Activated CD8-positive, alpha-beta T cell treated with anti-CD3 and anti-CD28 coated beads, Interleukin-2, amount 10 ng/mL, durations not matched to agents 7 days and 5 days (primary cell): ENCODE measurements around the gene TESPA1. TPM values are rescaled to one million over a fixed set of nuclear protein-coding genes. Genes with fewer than 3 reads are reported as not detected.

Source experiments
- ATAC-seq: fragments of 150-1000 bp; cut with Tn5 transposase; one replicate; pipeline ENCODE4 v1.10.0; 2021; ENCODE audit warnings: moderate library complexity
- CTCF ChIA-PET: fragments of 350-600 bp; sonication (Branson Sonifier 250); formaldehyde crosslinking; loops from one replicate; lab custom pipeline; 2021; ENCODE audit warnings: antibody characterized with exemption; lab: Charles Lee
- POLR2A ChIA-PET: fragments of 350-600 bp; sonication (Branson Sonifier 250); formaldehyde crosslinking; loops from one replicate; lab custom pipeline; 2021; ENCODE audit warnings: antibody characterized with exemption; lab: Charles Lee
- DNase-seq: peaks from one replicate; pipeline ENCODE4 v3.0.0-alpha.2; 2020
- H3K27ac Mint-ChIP-seq: one replicate; pipeline ENCODE4 v1.8.0; 2021; ENCODE audit warnings: mild to moderate bottlenecking, mixed read lengths
- H3K27me3 Mint-ChIP-seq: one replicate; pipeline ENCODE4 v1.8.0; 2021; ENCODE audit warnings: low read depth, mixed read lengths
- H3K36me3 Mint-ChIP-seq: one replicate; pipeline ENCODE4 v1.8.0; 2021; ENCODE audit warnings: low read depth, mixed read lengths
- H3K4me1 Mint-ChIP-seq: one replicate; pipeline ENCODE4 v1.8.0; 2021; ENCODE audit warnings: low read depth, mixed read lengths
- H3K4me3 Mint-ChIP-seq: one replicate; pipeline ENCODE4 v1.8.0; 2021; ENCODE audit warnings: mild to moderate bottlenecking, mixed read lengths
- H3K9me3 Mint-ChIP-seq: one replicate; pipeline ENCODE4 v1.8.0; 2022; ENCODE audit warnings: mixed read lengths; ENCODE audit not compliant: insufficient read depth
- total RNA-seq, 2 experiments: library from RNA; stranded (reverse); gene quantifications; one replicate each; pipeline ENCODE4 v1.2.3, GENCODE V29; 2021

The TESPA1 gene
- total RNA-seq, 2 experiments from 2014 or later = 81.0 to 84.6 TPM

DNA sequence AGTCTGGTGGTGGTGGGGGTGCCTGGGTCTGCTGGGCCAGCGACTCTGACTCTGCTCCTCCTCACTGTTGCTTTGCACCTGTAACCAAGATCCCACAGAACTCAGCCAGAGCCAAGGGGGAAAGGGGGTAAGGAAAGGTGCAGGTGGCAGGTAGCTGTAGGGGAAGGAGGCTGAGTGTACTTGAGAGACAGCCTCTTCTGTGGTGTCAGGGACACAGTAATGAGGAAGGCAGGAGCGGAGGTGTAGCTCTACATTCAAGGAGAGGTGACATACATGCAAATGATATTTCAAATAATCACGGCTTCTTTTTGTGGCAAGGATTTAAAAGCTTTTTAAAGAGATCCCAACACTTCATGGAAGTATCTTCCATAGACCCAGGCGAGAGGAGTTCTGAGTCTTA is 23.4 kb downstream of the TESPA1 start:
- peak overlapping the region; percentile 67 for H3K27ac Mint-ChIP-seq
- H3K4me3 Mint-ChIP-seq = no peak overlapping the region
- H3K4me1 Mint-ChIP-seq = peaks cover 54% of the 10 kb centered on the region
- ChIA-PET POLR2A (interaction anchor here (0.9 to 1.2 kb wide), 3 partner anchors 9 to 32 kb away, joined by 3 to 4 read pairs (median 3); no protein-coding TSS in a partner anchor), CTCF (interaction anchor here (1.3 to 9.2 kb wide), 7 partner anchors 9 to 236 kb away, joined by 4 to 107 read pairs (median 17); partner anchors contain the start of gene MUCL1)
- H3K9me3 Mint-ChIP-seq = no peaks in the 10 kb centered on the region
- peaks cover 87% of the 10 kb centered on the region for H3K36me3 Mint-ChIP-seq
- no peaks in the 10 kb centered on the region for H3K27me3 Mint-ChIP-seq
- DNase-seq = no peak
- no peak for ATAC-seq

DNA sequence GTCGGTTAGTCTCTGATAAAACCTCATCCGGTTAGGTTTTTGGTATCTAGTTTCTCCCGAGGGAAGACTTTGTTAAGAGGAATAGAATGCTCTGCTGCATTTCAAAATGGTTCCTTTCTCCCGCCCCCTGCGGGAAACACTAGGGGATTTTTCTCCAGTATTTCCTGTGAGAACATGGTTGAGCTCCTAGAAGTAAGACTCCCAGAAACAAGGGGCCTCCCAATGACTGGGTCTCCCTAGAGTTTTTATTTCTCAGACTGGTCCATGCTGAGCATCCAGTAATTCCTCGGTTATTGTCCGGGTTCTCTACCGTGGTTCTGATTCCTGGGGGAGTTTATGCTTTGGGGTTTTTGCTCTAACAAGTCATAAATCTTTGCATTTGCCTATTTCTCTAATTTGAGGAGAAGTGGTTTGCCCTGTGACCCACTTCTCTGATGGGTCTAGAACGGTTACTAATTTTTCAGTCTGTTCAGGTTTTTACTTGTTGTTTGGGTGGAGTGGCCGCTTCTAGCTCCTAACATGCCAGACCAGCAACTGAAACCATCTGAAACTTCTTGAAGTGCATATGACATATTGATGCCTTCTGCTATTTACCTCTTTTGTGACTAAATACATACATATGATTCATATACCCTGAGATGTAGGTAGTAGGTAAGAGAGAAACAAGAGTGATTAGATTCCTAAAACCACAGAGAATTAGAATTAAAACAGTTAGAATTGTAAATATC is 25.1 kb downstream of the TESPA1 start:
- H3K36me3 Mint-ChIP-seq = peaks cover 87% of the 10 kb centered on the region
- DNase-seq (no peak), ATAC-seq (no peak)
- H3K9me3 Mint-ChIP-seq = no peaks in the 10 kb centered on the region
- H3K4me3 Mint-ChIP-seq = no peak overlapping the region
- H3K27me3 Mint-ChIP-seq = no peaks in the 10 kb centered on the region
- H3K4me1 Mint-ChIP-seq = peaks cover 63% of the 10 kb centered on the region
- H3K27ac Mint-ChIP-seq = peak overlapping the region; percentile 59
- ChIA-PET CTCF (interaction anchor here (0.7 to 9.2 kb wide), 12 partner anchors 10 to 648 kb away, joined by 3 to 107 read pairs (median 16); partner anchors contain the start of gene MUCL1), POLR2A (interaction anchor here (0.5 kb wide), 1 partner anchor 21 kb away, joined by 3 read pairs; no protein-coding TSS in a partner anchor)

DNA sequence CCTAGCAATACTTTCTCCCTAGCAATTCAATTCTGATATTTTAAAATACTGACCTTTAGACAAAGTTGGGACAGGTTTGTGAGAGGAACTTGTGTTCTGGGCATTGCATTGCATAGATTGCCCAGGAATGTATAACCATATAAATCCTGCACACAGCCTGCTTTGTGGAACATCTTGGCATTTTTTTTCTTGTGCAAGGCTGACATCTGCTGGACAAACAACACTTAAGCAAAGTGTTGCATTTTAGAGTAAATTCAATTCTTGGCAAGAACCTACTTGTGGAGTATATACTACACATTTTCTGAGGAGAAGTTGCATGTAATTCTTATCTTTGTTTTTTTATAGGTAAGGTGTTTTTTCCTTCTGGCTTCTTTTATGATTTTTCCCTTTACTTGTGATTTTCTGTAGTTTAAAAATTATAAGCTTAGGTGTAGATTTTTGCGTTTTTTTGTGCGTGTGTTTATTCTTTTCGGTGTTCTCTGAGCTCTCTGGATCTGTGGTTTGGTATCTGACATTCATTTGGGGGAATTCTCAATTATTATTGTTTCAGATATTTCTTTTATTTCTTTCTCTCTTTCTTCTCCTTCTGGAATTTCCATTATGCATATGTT is 26.4 kb downstream of the TESPA1 start:
- ChIA-PET POLR2A (no interaction called here), CTCF (interaction anchor here (0.6 to 9.2 kb wide), 35 partner anchors 12 to 266 kb away, joined by 3 to 107 read pairs (median 6); partner anchors contain the start of genes MUCL1 and TESPA1)
- Mint-ChIP-seq H3K9me3 (peaks cover 1% of the 10 kb centered on the region), H3K27ac (no peak overlapping the region), H3K4me3 (no peak overlapping the region), H3K27me3 (no peaks in the 10 kb centered on the region), H3K4me1 (peaks cover 67% of the 10 kb centered on the region), H3K36me3 (peaks cover 90% of the 10 kb centered on the region)
- DNase-seq (peak; percentile 65), ATAC-seq (peak; percentile 43)

DNA sequence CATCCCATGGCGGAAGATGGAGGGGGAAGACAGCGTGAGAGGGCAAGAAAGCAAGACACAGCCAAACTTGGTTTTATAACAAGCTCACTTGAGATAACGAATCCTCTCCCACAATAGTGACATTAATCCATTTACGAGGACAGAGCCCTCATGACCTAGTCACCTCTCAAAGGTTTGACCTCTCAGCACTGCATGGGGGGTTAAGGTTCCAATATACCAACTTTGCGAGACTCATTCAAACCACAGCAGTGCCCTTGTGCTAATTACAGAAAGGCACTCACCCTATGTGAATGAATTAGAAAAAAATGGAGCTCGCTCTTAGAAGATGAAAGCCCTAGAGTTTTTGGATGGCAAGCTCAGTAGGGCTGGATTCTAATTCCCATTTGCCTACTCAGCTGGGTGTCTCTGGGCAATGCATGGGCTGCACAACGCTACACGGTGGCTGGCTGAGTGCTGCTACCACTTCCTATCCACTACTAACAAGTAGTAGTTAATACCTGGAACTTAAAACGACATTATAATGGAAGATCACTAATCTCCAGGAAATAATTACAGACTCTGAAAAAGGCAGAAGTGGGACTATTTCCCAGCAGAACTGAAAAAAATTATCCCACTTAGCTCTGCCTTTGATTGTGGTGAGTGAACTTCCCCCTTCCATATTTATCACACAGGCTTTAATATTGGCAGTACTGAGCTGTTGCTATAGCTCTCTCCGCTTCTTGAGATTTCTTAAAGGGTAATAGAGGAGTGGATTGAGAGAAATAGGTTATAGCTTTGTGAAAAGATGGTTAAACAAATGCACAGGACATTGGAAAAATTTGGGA is 27.5 kb downstream of the TESPA1 start:
- DNase-seq = no peak
- Mint-ChIP-seq H3K9me3 (peaks cover 10% of the 10 kb centered on the region), H3K4me1 (peaks cover 71% of the 10 kb centered on the region), H3K27me3 (no peaks in the 10 kb centered on the region), H3K27ac (peak overlapping the region; percentile 64), H3K4me3 (peak overlapping the region; percentile 8), H3K36me3 (peaks cover 89% of the 10 kb centered on the region)
- ATAC-seq = peak; percentile 20
- ChIA-PET POLR2A (interaction anchor here (0.5 to 0.8 kb wide), 3 partner anchors 23 to 45 kb away, joined by 3 to 4 read pairs (median 3); partner anchors contain the start of gene TESPA1), CTCF (interaction anchor here (0.6 to 6.0 kb wide), 21 partner anchors 9 to 255 kb away, joined by 3 to 107 read pairs (median 6); partner anchors contain the start of genes MUCL1 and TESPA1)

DNA sequence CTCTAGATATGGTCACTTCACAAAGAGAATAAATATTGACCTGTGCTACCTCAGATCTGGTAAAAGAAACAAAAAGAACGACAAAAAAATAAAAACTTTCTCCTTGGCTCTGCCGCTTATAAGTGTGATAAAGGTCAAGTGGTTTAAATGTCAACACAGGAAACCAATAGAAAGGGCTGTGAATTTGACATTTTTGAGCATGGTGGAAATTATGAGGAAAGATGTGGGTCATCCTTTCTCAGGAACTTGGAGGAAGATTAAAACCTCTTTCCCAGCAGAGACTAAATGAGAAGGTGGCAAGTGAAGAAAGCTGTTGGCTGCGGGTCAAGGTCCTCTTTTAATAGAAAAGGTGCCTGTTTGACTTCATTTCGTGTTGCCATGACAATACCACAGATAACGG is 28.2 kb downstream of the TESPA1 start:
- ATAC-seq (no peak), DNase-seq (no peak)
- Mint-ChIP-seq H3K9me3 (peaks cover 13% of the 10 kb centered on the region), H3K4me3 (peak overlapping the region; percentile 4), H3K27ac (peak overlapping the region; percentile 53), H3K27me3 (no peaks in the 10 kb centered on the region), H3K4me1 (peaks cover 73% of the 10 kb centered on the region), H3K36me3 (peaks cover 91% of the 10 kb centered on the region)
- POLR2A ChIA-PET = interaction anchor here (0.7 to 0.8 kb wide), 2 partner anchors 24 to 29 kb away, joined by 3 to 4 read pairs; partner anchors contain the start of gene TESPA1
- CTCF ChIA-PET = interaction anchor here (0.7 to 6.0 kb wide), 18 partner anchors 13 to 254 kb away, joined by 3 to 107 read pairs (median 8); partner anchors contain the start of genes MUCL1 and TESPA1

DNA sequence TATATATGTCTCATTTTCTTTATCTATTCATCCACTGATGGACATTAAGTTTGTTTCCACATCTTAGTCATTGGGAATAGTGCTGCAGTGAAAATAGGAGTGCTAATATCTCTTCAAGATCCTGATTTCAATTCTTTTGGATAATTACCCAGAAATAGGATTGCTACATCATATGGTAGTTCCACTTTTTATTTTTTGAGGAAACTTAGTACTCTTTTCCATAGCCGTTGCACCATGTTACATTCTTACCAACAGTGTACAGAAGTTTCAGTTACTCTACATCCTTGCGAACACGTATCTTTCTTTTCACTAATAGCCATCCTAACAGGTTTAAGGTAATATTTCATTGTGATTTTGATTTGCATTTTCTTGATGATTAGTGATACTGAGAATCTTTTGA is 29.8 kb downstream of the TESPA1 start:
- Mint-ChIP-seq H3K27me3 (no peaks in the 10 kb centered on the region), H3K36me3 (peaks cover 94% of the 10 kb centered on the region), H3K4me3 (no peak overlapping the region), H3K4me1 (peaks cover 75% of the 10 kb centered on the region), H3K27ac (no peak overlapping the region), H3K9me3 (peaks cover 13% of the 10 kb centered on the region)
- DNase-seq = no peak
- ATAC-seq = no peak
- ChIA-PET CTCF (no interaction called here), POLR2A (no interaction called here)

DNA sequence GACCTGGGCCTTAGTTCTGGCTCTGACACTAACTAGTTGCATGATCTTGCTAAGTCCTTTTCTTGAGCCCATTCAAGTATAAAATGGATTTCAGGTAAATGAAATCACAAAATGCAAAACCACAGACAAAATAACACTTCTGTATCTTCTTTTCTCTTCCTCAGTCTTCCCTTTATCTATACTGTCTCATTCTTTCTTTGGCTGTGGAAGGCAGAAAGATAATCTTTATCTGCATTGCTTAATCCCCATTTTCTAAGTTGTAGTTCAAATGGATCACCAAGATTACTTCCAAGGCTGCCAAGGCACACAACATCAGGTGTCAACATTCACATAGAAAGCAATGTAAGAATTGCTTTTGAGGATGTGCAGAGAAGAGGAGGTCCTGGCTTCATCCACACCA is 30.3 kb downstream of the TESPA1 start:
- peaks cover 72% of the 10 kb centered on the region for H3K4me1 Mint-ChIP-seq
- CTCF ChIA-PET = no interaction called here
- no peak for ATAC-seq

DNA sequence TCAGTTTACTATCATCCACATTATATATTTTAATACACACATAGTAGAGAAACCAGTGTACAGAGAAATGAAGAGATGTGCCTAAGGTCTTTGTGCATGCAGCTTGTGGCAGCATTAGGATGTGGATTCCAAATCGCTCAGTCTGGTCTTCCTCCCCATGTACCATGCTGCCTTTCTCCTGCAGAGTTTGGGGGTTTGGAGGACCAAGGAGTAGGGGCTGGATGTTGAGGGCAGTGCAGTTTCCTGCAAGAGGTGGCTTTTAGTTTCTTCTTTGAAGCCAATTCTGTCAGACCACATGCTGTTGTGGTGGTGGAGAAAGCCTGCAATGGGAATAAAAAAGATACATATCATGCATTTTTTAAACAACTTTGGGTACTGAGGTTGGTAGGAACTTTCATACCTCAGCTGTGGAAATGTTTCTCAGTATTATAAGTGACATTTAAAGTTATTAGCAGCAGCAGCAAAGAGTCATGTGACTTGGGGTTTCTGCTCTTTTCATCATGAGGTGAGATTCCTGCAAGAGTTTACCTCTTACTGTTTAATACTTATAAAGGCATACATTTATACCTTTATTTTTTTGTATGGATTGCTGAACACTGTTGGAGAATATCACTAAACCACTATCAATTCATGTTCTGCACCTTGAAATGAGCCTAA is 34.4 kb downstream of the TESPA1 start:
- Mint-ChIP-seq H3K4me3 (no peak overlapping the region), H3K27ac (peak overlapping the region; percentile 81), H3K27me3 (no peaks in the 10 kb centered on the region), H3K9me3 (peaks cover 13% of the 10 kb centered on the region), H3K4me1 (peaks cover 36% of the 10 kb centered on the region), H3K36me3 (peaks cover 77% of the 10 kb centered on the region)
- CTCF ChIA-PET = interaction anchor here (0.6 kb wide), 1 partner anchor 1313 kb away, joined by 3 read pairs; no protein-coding TSS in a partner anchor
- peak; percentile 35 for DNase-seq
- ATAC-seq = peak; percentile 58
- POLR2A ChIA-PET = no interaction called here

More for the DNA sequence above, 30.3 kb downstream of the TESPA1 start:
- Mint-ChIP-seq H3K27me3 (no peaks in the 10 kb centered on the region), H3K4me3 (no peak overlapping the region), H3K27ac (no peak overlapping the region), H3K36me3 (peaks cover 92% of the 10 kb centered on the region), H3K9me3 (peaks cover 13% of the 10 kb centered on the region)
- POLR2A ChIA-PET = no interaction called here
- DNase-seq = no peak

DNA sequence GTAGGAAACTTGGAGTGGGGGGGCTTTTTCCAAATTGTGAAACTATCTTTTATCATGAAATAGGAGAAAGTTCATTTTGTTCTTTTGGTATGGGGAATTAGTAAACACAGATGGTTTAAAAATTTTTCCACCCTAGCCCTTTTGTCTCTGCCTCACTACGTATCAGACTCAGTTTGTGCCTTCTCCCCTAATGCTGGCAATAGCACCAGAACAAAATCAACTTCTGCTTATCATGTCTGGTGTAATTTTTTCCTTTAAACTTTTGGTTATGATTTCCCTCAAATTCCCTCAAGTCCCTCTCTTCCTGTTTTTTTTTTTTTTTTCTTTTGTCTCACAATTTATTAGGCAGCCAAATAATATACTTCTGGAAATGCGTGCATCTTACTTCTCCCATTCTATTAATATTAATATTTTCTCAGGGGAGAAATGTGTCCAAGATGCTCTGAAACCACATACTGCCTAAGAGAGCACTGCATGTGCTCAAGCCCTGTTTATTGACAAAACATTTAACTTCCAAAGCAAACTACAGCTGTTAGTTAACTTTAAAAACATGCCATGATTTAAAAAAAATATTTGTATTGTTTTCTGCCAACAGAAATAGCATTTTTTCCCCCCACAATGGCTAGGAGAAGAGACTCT is 35.4 kb downstream of the TESPA1 start:
- H3K36me3 Mint-ChIP-seq = peaks cover 67% of the 10 kb centered on the region
- ATAC-seq (no peak), DNase-seq (no peak)
- H3K27ac Mint-ChIP-seq = no peak overlapping the region
- no peak overlapping the region for H3K4me3 Mint-ChIP-seq
- peaks cover 30% of the 10 kb centered on the region for H3K4me1 Mint-ChIP-seq
- H3K27me3 Mint-ChIP-seq = no peaks in the 10 kb centered on the region
- peaks cover 13% of the 10 kb centered on the region for H3K9me3 Mint-ChIP-seq
- POLR2A ChIA-PET = no interaction called here
- CTCF ChIA-PET = interaction anchor here (0.6 kb wide), 1 partner anchor 1314 kb away, joined by 3 read pairs; no protein-coding TSS in a partner anchor

DNA sequence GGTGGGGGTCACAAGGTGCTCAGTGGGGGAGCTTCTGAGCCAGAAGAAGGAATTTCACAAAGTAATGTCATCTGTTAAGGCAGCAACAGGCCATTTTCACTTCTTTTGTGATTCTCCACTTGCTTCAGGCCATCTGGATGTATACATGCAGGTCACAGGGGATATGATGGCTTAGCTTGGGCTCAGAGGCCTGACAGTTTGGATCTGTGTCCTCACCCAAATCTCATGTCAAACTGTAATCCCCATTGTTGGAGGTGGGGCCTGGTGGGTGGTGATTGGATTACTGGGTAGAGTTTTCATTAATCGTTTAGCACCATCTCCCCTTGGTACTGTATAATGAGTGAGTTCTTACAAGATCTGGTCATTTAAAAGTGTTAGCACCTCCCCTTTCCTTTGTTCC is 36.4 kb downstream of the TESPA1 start:
- Mint-ChIP-seq H3K27ac (no peak overlapping the region), H3K27me3 (no peaks in the 10 kb centered on the region), H3K9me3 (peaks cover 12% of the 10 kb centered on the region), H3K4me3 (no peak overlapping the region), H3K36me3 (peaks cover 57% of the 10 kb centered on the region), H3K4me1 (peaks cover 29% of the 10 kb centered on the region)
- ChIA-PET CTCF (no interaction called here), POLR2A (no interaction called here)
- no peak for ATAC-seq
- no peak for DNase-seq
